GM12864 (cell line): ENCODE data around the gene LUZP2.

Source experiments
- DNase-seq: peaks from one replicate; pipeline ENCODE4 v3.0.0-alpha.2; 2011; ENCODE audit warnings: low read depth
- H3K4me3 ChIP-seq: 2 replicates; pipeline ENCODE4 v1.5.1; 2011; ENCODE audit warnings: mild to moderate bottlenecking, low read depth, low read length, control low read depth
- CTCF ChIP-seq: IDR thresholded peaks from 2 replicates; pipeline ENCODE4 v1.5.1; 2011; ENCODE audit warnings: low read depth, mild to moderate bottlenecking, moderate library complexity, low read length, control low read depth, inconsistent platforms; ENCODE audit errors: missing control alignments

Gene LUZP2

DNA sequence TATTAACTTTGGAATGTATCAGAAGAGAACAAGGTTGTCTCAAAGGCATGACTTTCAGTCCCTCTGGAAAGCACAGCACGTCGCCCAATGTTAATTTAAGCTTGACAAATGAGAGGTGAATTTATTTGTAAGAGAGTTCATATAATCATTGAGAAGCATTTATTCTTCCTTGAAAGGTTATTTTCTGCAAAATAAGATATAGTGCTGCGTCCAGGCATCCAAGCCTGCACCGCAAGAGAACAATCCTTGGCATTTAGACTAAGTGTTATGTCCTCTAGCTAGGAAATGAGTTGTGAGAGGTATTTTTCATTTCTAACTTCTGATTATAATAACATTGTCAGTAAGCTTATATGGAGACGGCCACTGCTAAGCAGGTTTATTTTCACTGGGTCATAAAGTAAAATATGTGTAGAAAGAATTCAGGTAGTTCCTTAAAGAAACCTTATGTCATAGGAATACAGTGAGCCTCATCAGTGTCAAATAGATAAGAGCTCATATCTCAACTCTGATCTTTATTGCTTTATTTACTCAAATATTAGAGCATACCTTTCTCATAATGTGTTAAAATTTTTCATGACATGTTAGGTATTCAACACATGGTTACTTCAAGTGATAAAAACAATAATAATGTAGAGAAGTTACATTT lies 182.0 kb downstream of the LUZP2 start:
- no peak for TF ChIP-seq CTCF
- DNase-seq = no peak
- no peak overlapping the region for H3K4me3 ChIP-seq

DNA sequence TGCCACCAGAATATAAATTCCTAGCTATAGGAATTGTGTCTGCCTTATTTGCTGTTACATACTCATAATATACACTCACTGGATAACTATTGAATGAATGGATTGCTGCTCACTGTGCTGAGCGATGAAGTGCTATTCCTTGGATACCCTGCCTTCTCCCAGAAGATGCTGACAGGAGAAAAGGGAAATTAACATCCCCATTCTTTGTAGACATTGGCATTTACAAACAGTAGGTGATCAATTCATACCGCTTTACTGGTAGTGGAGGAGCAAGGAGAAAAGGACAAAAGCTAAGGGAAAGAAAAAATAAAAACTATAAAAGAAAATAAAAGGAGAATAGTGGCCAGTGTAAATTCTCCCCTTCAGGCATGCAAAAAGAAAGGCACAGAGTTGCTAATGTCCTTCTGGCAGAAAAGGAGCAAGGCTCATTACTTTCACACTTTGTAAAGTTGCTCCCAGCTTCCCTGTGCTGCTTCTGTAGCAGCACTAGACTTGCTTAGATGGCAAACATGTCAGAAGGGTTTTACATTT lies 183.0 kb downstream of the LUZP2 start:
- H3K4me3 ChIP-seq = no peak overlapping the region
- TF ChIP-seq CTCF = no peak
- DNase-seq = no peak

- DNase-seq = no peak
- no peak overlapping the region for H3K4me3 ChIP-seq
- TF ChIP-seq CTCF = no peak
Observed at GRCh38 chr11:24683583-24683982, 186.7 kb downstream of the LUZP2 start.

- TF ChIP-seq CTCF = no peak
- no peak overlapping the region for H3K4me3 ChIP-seq
- no peak for DNase-seq
Observed at GRCh38 chr11:24685821-24686220, 189.0 kb downstream of the LUZP2 start.

GRCh38 chr11:24687531-24688147 lies 190.8 kb downstream of the LUZP2 start:
- no peak for TF ChIP-seq CTCF

DNA sequence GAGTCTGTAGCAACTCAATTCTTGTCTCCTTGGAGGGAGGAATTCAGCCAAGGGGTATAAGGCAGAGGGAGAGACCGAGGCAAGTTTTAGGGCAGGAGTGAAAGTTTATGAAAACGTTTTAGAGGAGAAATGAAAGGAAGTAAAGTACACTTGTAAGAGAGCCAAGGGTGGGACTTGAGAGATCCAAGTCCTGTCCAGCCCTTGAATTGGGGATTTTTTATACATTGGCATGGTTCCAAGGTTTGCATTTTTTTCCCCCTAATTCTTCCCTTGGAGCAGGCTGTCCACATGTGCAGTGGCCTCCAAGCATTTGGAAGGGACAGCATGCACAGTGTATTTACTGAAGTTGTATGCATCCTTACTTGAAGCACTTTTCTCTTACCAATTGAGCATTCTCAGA lies 192.1 kb downstream of the LUZP2 start:
- DNase-seq = no peak
- TF ChIP-seq CTCF = no peak

More at GRCh38 chr11:24687531-24688147, 190.8 kb downstream of the LUZP2 start:
- no peak overlapping the region for H3K4me3 ChIP-seq
- no peak for DNase-seq

More for the DNA sequence above, 192.1 kb downstream of the LUZP2 start:
- no peak overlapping the region for H3K4me3 ChIP-seq
